ENCODE data around the gene PEAR1.

- TF ChIP-seq CTCF (IDR thresholded peaks at IDR 0.05) (no peak), POLR2A (IDR thresholded peaks at IDR 0.05) (no peak)
Observed at GRCh38 chr1:156859523-156860112, 33.9 kb upstream of the PEAR1 start.
